Eye (tissue), 1 donor: Measurements from ENCODE around the gene SLC40A1.

Experiments used
- DNase-seq: peaks from one replicate; pipeline ENCODE4 v3.0.0-alpha.2; 2015

Gene SLC40A1

GRCh38 chr2:189599245-189599644, 18.7 kb upstream of the SLC40A1 start:
- no peak for DNase-seq

- DNase-seq: no peak
These were observed 14.8 kb upstream of the SLC40A1 start for GRCh38 chr2:189595417-189595816.

GRCh38 chr2:189594305-189594704, 13.7 kb upstream of the SLC40A1 start:
- DNase-seq: no peak

- no peak for DNase-seq
These were observed 12.5 kb upstream of the SLC40A1 start for GRCh38 chr2:189593115-189593514.

GRCh38 chr2:189592353-189592984, 11.9 kb upstream of the SLC40A1 start:
- DNase-seq: no peak

- no peak for DNase-seq
These were observed 7.2 kb upstream of the SLC40A1 start for GRCh38 chr2:189587780-189588179.

- DNase-seq: no peak
These were observed 4.7 kb upstream of the SLC40A1 start for GRCh38 chr2:189585226-189585756.

GRCh38 chr2:189584686-189585085, 4.1 kb upstream of the SLC40A1 start:
- no peak for DNase-seq

- no peak for DNase-seq
These were observed 2.9 kb upstream of the SLC40A1 start for GRCh38 chr2:189583227-189584198.

- no peak for DNase-seq
These were observed 2.2 kb upstream of the SLC40A1 start for GRCh38 chr2:189582809-189583192.

GRCh38 chr2:189582140-189582808, 1.7 kb upstream of the SLC40A1 start:
- DNase-seq: no peak

GRCh38 chr2:189581354-189582139, 961 bp upstream of the SLC40A1 start:
- peak; percentile 71 for DNase-seq

- DNase-seq: no peak
These were observed 340 bp downstream of the SLC40A1 start for GRCh38 chr2:189580241-189580651.

- DNase-seq: no peak
These were observed 900 bp downstream of the SLC40A1 start for GRCh38 chr2:189579585-189580186.

GRCh38 chr2:189578272-189578950, 2.2 kb downstream of the SLC40A1 start:
- no peak for DNase-seq

GRCh38 chr2:189577121-189577520, 3.5 kb downstream of the SLC40A1 start:
- no peak for DNase-seq

GRCh38 chr2:189576396-189576795, 4.2 kb downstream of the SLC40A1 start:
- no peak for DNase-seq

GRCh38 chr2:189574793-189575475, 5.7 kb downstream of the SLC40A1 start:
- no peak for DNase-seq

- DNase-seq: peak; percentile 67
These were observed 10.0 kb downstream of the SLC40A1 start for GRCh38 chr2:189570570-189571031.

- DNase-seq: no peak
These were observed 11.2 kb downstream of the SLC40A1 start for GRCh38 chr2:189569295-189569910.
